K562 (cell line): Measurements from ENCODE around the gene ATP5PF. TPM values are rescaled to one million over a fixed set of nuclear protein-coding genes. Genes with fewer than 3 reads are reported as not detected.

Experiments used
- ATAC-seq: fragments of 200-7000 bp; cut with Tn5 transposase; 3 replicates; pipeline ENCODE4 v1.9.1; 2020; ENCODE audit warnings: moderate library complexity
- BruUV-seq: library from RNA; stranded (reverse); fragments of 400-500 nt; replicated peaks from 2 replicates; lab custom pipeline; 2021; lab: Mats Ljungman, UMichigan
- CTCF ChIA-PET: fragments of 300-600 bp; formaldehyde crosslinking; extraction: SDS; loops from one replicate; lab custom pipeline; 2021; ENCODE audit warnings: low intra/inter-chr PET ratio; lab: Yijun Ruan, JAX
- POLR2A ChIA-PET: fragments of 300-600, 350-650 bp; sonication (Branson Sonifier 250); formaldehyde crosslinking; extraction: SDS; loops from one replicate; lab custom pipeline; 2021; ENCODE audit warnings: antibody characterized with exemption, inconsistent platforms; lab: Yijun Ruan, JAX
- DNase-seq, 4 experiments: peaks; one replicate each; pipeline versions ENCODE4 v3.0.0 to v3.0.0-alpha.2; 2011 to 2018; ENCODE audit warnings: low spot score in 3 of 4, mixed read lengths in 3 of 4; ENCODE audit errors: extremely low read depth in 1 of 4
- FAIRE-seq: peaks from 2 replicates; lab custom pipeline; 2011; peaks lifted over from hg19 to GRCh38; lab: Jason Lieb, UNC
- H2AFZ ChIP-seq: 2 replicates; pipeline ENCODE4 v1.6.0; 2011; ENCODE audit warnings: low read depth, low read length, control low read depth, inconsistent platforms
- H3K27ac ChIP-seq: fragments of 200-600 bp; 3 replicates; pipeline ENCODE4 v1.8.0; 2011; ENCODE audit warnings: low read depth, mild to moderate bottlenecking, control low read depth, inconsistent platforms, low read length, moderate library complexity, mixed read lengths; ENCODE audit errors: extremely low read depth
- H3K27me3 ChIP-seq, 2 experiments: fragments of 300-600 bp in 1 of 2; 2 replicates in 1 of 2; 3 replicates in 1 of 2; pipeline versions ENCODE4 v1.6.0 to v1.8.0; 2011; ENCODE audit warnings: inconsistent platforms in 2 of 2, low read length in 2 of 2, mild to moderate bottlenecking in 1 of 2, mixed read lengths in 1 of 2, moderate library complexity in 1 of 2; ENCODE audit not compliant: control insufficient read depth in 2 of 2, insufficient read depth in 2 of 2
- H3K36me3 ChIP-seq: fragments of 300-600 bp; 3 replicates; pipeline ENCODE4 v1.8.0; 2011; ENCODE audit warnings: mild to moderate bottlenecking, low read length, inconsistent platforms; ENCODE audit not compliant: control insufficient read depth, insufficient read depth
- H3K4me1 ChIP-seq, 2 experiments: fragments of 200-600 bp in 1 of 2; replicated peaks in 1 of 2; 2 replicates in 1 of 2; 3 replicates in 1 of 2; pipeline versions ENCODE4 v1.5.1 to v1.8.0; 2011; ENCODE audit warnings: inconsistent platforms in 2 of 2, low read length in 2 of 2, mild to moderate bottlenecking in 1 of 2, mixed read lengths in 1 of 2, moderate library complexity in 1 of 2; ENCODE audit not compliant: control insufficient read depth in 2 of 2, insufficient read depth in 2 of 2
- H3K4me2 ChIP-seq: 2 replicates; pipeline ENCODE4 v1.6.1; 2011; ENCODE audit warnings: low read length, control low read depth, inconsistent platforms, mixed read lengths; ENCODE audit not compliant: insufficient read depth
- H3K4me3 ChIP-seq: fragments of 200-600 bp; sonication (generic), shearing (Covaris generic); 2 replicates; pipeline ENCODE4 v1.5.1; 2016; ENCODE audit warnings: control low read depth, inconsistent platforms
- H3K79me2 ChIP-seq: fragments of 200-600 bp; 3 replicates; pipeline ENCODE4 v1.8.0; 2011; ENCODE audit warnings: low read length, inconsistent platforms; ENCODE audit not compliant: control insufficient read depth, insufficient read depth
- H3K9ac ChIP-seq, 2 experiments: 2 replicates each; pipeline versions ENCODE4 v1.6.0 to v1.6.1; 2011; ENCODE audit warnings: low read depth in 2 of 2, low read length in 2 of 2, control low read depth in 1 of 2, inconsistent platforms in 1 of 2, mild to moderate bottlenecking in 1 of 2, mixed read lengths in 1 of 2; ENCODE audit not compliant: insufficient read depth in 1 of 2
- H3K9me1 ChIP-seq: one replicate; pipeline ENCODE4 v1.6.0; 2011; ENCODE audit warnings: inconsistent platforms, mild to moderate bottlenecking, low read length, moderate library complexity; ENCODE audit not compliant: control insufficient read depth, insufficient read depth
- H3K9me3 ChIP-seq: replicated peaks from 2 replicates; pipeline ENCODE4 v1.5.1; 2011; ENCODE audit warnings: low read depth, low read length, inconsistent platforms; ENCODE audit not compliant: control insufficient read depth, insufficient read depth
- H4K20me1 ChIP-seq: replicated peaks from 2 replicates; pipeline ENCODE4 v1.6.1; 2011; ENCODE audit warnings: low read length, inconsistent platforms, mixed read lengths; ENCODE audit not compliant: control insufficient read depth, insufficient read depth
- WGBS: fragments of 100-300 bp; shearing (Covaris generic); methylation state at CpG from one replicate; pipeline ENCODE4 v1.1.6; 2016; ENCODE audit warnings: low coverage, mixed read lengths; ENCODE audit not compliant: insufficient coverage; ENCODE audit errors: missing lambda C conversion rate; 5-methylcytosine and 5-hydroxymethylcytosine counted together
- in situ Hi-C: fragments of 300-500 bp; cut with MboI; formaldehyde crosslinking; loops from 4 replicates; pipeline ENCODE4 v1.15.0; 2018; ENCODE audit warnings: inconsistent platforms, mixed read lengths
- intact Hi-C: fragments of 100-400 bp; cut with micrococcal nuclease; formaldehyde crosslinking; loops from 2 replicates; pipeline ENCODE4 v1.14.2; 2022
- polyA plus RNA-seq, 8 experiments: library from polyadenylated mRNA; depleted of rRNA in 4 of 8; stranded (reverse) in 5 of 8; unstranded in 3 of 8; fragments of >200 nt; fragmentation: Nextera tagmentation in 2 of 8; fragmentation: Illumina TruSeq in 1 of 8; extraction: Ambion mirVana in 2 of 8; extraction: Trizol in 1 of 8; gene quantifications; 2 replicates each; pipeline versions ENCODE4 v1.2.1 to v1.2.3, GENCODE V29; 2011 to 2014; ENCODE audit warnings: inconsistent platforms in 1 of 8, missing spikeins in 1 of 8
- total RNA-seq, 7 experiments: library from RNA; depleted of rRNA in 6 of 7; stranded (reverse); fragments of >200 nt in 6 of 7; fragmentation: Illumina TruSeq in 2 of 7; extraction: Trizol in 2 of 7; gene quantifications; 2 replicates each; pipeline versions ENCODE4 v1.2.1 to v1.2.3, GENCODE V29; 2011 to 2021; ENCODE audit warnings: low replicate concordance in 1 of 7
- TF ChIP-seq, protein P1 (sequence below): fragments of 250-450 bp; sonication (Bioruptor Pico); IDR thresholded peaks from 2 replicates; pipeline ENCODE4 v1.5.0; 2020; ENCODE audit warnings: mild to moderate bottlenecking, borderline replicate concordance

ATP5PF gene
- total and polyA plus RNA-seq, 9 of the 15 experiments (the other 6 are each of a cell fraction or from before 2014, with no cell fraction given): 242 to 2,488 (median 533) TPM

DNA sequence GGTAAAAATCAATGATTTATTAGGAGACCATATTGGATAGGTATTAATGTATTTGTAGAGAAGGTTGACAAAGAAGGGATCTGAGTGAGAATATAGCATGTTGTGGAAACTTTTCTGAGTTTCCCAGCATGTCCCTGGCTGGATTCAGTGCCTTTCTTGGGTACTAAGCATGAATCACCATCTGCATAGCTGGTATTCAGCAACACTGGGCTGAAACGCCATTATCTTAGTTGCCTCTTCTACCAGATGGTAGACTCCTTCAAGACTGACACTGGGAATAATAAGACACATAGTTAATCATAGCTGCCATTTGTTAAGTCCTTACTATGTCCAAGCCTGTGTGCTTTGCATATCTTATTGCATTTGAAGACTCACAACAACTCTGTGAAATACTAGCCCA is 45.5 kb downstream of the ATP5PF start:
- H3K36me3 ChIP-seq: no peaks in the 10 kb centered on the region
- TF ChIP-seq, protein P1, sequence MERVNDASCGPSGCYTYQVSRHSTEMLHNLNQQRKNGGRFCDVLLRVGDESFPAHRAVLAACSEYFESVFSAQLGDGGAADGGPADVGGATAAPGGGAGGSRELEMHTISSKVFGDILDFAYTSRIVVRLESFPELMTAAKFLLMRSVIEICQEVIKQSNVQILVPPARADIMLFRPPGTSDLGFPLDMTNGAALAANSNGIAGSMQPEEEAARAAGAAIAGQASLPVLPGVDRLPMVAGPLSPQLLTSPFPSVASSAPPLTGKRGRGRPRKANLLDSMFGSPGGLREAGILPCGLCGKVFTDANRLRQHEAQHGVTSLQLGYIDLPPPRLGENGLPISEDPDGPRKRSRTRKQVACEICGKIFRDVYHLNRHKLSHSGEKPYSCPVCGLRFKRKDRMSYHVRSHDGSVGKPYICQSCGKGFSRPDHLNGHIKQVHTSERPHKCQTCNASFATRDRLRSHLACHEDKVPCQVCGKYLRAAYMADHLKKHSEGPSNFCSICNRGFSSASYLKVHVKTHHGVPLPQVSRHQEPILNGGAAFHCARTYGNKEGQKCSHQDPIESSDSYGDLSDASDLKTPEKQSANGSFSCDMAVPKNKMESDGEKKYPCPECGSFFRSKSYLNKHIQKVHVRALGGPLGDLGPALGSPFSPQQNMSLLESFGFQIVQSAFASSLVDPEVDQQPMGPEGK (CRISPR knock-in tag): no peak
- no peaks in the 10 kb centered on the region for H3K9me3 ChIP-seq
- H3K27ac ChIP-seq: no peak overlapping the region
- no peak overlapping the region; the same call in 1 of the 2 replicates for H2AFZ ChIP-seq
- no peaks in the 10 kb centered on the region for H3K9me1 ChIP-seq
- ATAC-seq (no peak), DNase-seq (no peak), FAIRE-seq (no peak)
- H3K4me1 ChIP-seq: no peaks in the 10 kb centered on the region
- H3K27me3 ChIP-seq: peaks cover 0 to 4% of the 10 kb centered on the region in 2 experiments; a peak in 1 of 5 replicates
- H3K4me3 ChIP-seq: no peak overlapping the region
- no peaks in the 10 kb centered on the region for H4K20me1 ChIP-seq
- WGBS: 5% methylated on average over 1 of the region's 1 CpG
- no TSS peak for BruUV-seq
- no peaks in the 10 kb centered on the region for H3K79me2 ChIP-seq
- intact Hi-C loops (no loop called here), in situ Hi-C loops (no loop called here)
- ChIA-PET POLR2A (no interaction called here), CTCF (no interaction called here)
- no peak overlapping the region for H3K9ac ChIP-seq
- H3K4me2 ChIP-seq: no peak overlapping the region
